Hematopoietic multipotent progenitor cell (in vitro differentiated cells): ENCODE measurements around the gene ISX. TPM values are rescaled to one million over a fixed set of nuclear protein-coding genes. Genes with fewer than 3 reads are reported as not detected.

ENCODE experiments used
- DNase-seq, 3 donors: peaks; one replicate each; pipeline ENCODE4 v3.0.0-alpha.2; 2011 to 2015; ENCODE audit warnings: low read depth in 2 of 3, low spot score in 2 of 3
- total RNA-seq: library from RNA; depleted of rRNA; stranded (reverse); fragments of >200 nt; gene quantifications from one replicate; pipeline ENCODE4 v1.2.3, GENCODE V29; 2012

Gene ISX
- total RNA-seq, 1 donor, result not detected

DNA sequence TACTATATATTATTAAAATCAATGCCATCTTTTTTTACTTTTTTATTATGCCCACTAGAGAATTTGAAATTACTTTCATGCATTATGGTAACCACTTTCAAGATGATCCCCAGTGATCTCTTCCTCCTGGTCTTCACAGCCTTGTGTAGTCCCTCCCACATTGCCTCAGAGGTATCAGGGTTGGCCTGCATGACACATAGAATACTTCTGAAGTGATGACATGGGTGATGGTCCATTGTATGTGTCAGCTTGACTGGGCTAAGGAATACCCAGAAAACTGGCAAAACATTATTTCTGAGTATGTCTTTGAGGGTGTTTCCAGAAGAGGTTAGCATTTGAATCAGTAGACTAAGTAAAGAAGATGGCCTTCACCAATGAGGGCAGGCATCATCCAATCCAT, 14.2 kb upstream of the ISX start:
- no peak for DNase-seq

DNA sequence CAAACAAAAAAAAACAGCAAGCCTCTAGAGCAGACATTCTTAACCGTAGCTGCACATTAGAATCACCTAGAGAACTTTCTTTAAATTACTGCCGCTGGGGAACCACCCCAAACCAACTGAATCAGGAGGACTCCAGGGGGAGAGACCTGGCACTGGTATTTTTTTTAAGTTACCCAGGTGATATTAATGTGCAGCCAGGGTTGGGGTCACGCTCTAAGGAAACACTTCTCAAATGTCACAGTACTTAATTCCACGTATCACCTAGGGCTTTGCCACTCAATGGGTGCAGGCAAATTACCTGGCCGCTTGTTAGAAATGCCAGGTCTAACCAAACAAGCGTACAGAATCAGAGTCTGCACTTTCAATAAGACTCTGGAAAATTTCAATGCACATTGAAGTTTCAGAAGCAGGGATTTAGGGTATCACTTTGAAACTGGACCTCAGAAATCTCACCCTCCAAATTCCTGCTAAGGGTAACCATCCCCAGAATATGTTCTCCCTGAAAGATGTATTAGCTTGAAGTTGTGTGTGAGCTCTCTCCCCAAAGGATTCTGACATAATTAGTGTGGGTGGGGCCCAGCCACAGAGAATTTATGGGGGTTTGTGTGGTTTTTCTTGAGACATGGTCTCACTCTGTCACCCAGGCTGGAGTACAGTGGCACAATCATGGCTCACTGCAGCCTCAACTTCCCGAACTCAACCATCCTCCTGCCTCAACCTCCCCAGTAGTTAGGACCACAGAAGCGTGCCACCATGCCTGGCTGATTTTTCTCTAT, 12.7 kb upstream of the ISX start:
- DNase-seq, result no peak

DNA sequence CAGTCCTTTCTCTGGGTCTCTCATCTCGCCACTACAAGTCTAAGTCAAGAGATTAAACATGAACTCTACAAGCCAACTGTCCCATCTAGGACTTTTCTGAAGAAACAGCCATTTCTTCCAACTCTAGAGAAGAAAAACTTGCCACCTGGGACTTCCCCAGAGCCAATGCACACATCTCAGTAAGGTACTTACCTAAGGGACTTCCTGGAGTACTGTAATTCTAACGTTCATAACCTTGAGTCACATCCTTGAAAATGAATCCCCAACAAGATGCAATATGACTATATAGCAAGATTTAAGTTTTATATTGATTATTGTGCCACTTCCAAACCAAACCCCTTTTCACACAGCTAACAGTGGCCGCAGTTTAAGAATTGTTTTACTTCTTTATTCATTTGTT, 11.9 kb upstream of the ISX start:
- no peak for DNase-seq

DNA sequence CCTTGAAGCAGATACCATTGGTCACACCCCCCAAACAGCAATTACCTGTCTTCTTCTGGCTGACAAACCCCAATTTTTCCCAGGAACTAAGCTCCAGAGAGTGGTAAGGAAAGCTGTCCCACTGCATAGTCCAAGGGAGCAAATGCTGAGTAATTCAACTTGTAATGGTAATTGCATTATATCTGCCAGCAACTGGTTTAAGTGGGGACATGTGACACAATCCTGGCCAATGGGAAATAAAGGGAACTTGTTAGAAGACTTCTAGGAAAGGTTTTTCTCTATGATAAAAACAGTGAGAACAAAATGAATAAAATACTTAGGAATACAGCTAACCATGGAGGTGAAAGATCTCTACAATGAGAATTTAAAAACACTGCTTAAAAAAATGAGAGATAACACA, 9.5 kb upstream of the ISX start:
- DNase-seq, result no peak

DNA sequence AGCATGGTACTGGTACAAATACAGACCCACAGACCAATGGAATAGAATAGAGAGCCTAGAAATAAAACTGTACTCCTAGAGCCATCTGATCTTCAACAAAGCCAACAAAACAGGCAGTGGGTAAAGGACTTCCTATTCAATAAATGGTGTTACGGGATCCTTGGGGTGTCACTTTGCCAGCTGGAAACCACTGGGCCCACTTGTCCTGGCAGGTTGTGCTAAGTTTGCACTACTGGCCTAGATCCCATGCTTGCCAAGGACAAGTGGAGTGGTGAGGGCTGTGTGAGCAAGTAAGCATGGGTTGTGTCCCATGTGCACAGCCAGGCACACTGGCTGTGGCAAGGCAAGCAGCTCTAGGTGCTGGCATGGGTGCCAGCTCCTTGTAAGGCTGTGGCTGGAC, 8.8 kb upstream of the ISX start:
- DNase-seq, result no peak

DNA sequence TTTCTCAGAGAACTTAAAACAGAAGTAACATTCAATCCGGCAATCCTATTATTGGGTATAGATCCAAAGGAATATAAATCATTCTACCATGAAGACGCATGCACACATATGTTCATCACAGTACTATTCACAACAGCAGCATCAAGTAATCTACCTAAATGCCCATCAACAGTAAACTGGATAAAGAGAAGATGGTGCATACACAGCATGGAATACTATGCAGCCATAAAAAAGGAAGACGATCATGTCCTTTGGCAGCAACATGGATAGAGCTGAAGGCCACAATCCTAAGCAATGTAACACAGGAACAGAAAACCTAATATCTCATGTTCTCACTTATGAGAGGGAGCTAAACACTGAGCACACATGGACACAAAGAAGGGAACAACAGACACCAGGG, 6.3 kb upstream of the ISX start:
- no peak for DNase-seq

DNA sequence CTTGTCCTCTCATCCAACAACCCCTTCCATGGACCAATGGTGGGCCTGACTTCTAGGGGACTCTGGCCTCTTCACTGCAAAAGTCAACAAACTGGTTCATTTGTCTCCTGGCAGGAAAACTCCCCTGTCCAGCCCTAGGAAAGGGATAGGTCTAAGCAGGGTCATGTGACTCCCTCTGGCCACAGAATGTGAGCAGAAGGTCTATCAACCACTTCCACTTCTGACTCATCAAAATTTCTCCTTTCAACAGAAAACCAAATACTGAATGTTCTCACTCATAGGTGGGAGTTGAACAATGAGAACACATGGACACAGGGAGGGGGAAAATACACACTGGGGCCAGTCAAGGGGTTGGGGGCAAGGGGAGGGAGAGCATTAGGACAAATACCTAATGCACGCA, 1.3 kb upstream of the ISX start:
- DNase-seq, result peak in 2 of 3 donors; percentile 0 to 15

DNA sequence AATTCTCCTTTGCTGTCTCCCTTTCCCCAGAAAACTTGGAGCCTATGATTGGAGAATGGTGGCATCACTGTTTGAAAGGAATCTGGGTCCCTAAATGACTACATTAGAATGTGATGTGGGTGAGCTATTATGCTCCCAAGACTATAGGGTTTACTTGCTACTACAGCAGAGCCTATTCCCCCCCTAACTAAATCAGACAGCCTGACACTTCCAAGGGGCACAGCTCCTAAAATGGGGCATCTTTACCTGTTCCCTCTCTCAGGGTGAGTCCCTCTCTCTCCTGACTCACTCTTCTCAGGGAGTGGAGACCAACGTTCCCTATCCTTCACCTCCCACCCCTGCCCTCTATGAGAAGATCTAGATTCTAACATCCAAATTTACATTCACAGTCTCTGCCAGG, 775 bp upstream of the ISX start:
- DNase-seq, result no peak

DNA sequence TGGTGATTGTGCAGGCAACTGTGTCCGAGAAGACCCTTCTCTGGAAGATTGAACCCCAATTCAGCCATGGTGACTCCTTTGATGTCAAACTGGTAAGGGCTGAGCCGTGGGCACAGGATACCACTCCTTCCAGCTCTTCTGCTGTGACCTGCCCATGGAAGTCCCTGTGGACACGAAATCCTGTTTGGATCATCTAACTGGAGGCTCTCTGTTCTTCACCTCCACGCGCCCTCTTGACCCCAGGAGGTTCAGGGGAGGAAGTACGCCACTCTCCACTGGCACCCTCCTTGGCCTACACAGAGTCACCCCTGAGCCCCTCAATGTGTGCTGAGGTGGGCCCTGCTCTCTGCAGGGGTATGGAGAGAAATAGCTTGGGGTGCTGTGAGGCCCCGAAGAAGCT, 810 bp downstream of the ISX start:
- no peak for DNase-seq

DNA sequence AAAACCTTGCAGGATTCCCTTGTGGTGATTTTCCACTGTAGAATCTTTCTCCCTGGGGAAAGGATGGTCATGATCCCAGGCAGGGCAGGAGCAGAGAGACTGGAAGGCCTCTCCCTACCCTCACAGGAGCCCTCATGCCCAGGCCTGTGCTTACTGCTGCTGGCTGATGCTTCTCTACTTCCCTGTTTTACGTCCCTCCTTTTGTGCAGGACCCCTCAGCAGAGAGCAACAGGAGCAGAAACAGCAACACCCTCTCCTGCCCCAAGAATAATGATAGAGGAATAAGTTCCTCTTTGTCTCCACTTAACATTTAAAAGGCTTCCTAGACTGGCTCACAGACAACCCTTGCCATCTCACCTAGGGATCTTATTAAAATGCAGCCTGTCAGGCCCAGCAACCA, 3.6 kb downstream of the ISX start:
- DNase-seq, result no peak

DNA sequence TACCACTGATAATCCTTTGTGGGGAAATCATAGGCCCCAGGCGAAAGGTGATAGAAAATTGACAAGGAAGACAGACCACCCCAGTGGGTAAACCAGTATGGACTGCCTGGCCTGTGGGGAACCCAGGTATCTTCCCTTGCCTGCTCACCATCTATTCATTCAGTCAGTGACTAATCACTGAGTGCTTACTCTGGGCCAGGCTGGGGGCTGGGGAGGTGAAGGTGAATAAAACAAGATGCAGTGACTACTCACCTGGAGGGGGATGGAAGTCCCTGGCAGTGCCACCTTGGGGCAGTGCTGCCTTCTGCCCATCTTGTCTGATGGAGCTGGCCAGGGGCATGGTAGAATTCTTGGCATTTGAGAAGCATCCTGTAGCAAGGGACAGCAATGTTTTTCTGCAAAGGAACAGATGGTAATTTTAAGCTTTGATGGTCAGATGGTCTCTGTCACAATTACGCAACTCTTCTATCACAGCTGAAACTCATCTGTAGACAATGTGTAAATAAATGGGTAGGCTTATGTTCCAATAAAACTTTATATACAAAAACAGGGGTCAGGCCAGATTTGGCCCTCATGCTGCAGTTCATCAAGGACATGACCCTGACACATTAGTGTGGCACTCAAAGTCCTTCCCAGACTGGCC, 4.6 kb downstream of the ISX start:
- DNase-seq, result no peak

DNA sequence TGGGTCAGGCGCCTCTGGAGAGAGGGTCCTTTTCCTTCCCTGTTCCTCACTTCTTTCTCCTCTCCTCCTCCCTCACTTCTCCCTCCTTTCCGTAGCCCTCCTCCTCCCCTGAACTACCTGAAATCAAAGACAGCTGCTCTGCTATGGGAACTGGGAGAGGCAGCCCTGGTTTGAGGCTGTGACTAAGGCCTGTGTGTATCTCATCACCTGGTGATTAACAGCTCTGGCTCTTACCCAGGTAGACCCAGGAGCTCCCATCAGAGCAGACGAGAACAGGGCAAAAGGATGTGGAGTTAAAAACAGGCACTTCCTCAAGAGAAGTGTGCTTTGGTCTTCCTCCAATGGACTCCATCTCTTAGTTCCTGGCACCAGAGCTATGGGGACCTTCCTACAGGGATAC, 5.8 kb downstream of the ISX start:
- no peak for DNase-seq

DNA sequence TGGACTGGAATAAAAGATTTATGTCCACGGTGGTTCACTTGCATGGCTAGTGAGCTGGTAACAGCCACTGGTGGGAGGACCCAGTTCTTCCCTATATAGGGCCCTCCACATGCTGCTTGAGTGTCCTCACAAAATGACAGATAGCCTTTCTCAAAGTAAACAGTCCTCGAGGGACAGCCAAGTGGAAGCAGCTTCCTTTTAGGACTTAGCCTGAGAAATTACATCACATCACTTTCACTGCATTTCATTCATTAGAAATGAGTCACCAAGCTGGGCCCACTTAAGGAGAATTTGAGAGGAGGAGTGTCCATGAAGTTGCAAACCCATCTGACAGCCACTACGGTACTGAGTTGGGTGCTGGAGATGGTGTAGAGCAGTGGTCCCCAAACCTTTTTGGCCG, 7.0 kb downstream of the ISX start:
- no peak for DNase-seq

DNA sequence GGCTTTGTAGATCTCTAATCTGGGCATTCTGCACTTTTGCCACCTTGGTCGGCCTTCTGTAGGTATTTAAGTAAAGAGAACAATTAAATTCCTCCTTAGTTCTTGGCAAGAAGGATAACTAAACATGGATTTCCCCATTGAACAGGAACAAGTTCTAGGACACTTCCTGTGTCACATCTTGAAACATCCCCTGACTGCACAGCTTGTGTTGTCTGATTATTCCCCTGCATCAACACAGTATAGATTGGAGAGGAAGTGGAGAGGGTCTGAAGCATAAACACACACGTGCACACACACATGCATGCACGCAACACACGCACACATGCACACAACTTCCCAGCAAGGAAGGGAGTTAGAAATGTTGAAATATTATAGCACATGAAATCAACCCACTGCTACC, 8.6 kb downstream of the ISX start:
- DNase-seq, result no peak

DNA sequence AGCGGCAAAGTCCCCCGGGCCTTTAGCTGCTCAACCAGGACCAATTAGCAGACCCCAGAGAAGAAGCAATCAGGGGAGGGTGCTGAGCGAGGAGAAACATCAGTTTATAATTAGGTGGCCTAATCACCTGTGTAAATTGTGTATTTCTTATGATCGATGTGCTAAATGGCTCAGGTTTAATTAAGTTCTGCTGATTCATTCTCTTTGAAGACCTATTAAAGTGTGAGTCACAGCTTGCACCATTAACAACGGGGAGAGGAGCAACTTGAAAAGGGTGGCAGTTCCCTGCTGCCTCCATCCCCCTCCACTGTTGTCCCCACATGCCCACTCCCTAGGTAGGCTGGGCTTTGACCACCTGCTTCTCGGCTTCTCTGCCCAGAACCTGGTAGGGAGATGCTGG, 10.7 kb downstream of the ISX start:
- DNase-seq, result no peak

DNA sequence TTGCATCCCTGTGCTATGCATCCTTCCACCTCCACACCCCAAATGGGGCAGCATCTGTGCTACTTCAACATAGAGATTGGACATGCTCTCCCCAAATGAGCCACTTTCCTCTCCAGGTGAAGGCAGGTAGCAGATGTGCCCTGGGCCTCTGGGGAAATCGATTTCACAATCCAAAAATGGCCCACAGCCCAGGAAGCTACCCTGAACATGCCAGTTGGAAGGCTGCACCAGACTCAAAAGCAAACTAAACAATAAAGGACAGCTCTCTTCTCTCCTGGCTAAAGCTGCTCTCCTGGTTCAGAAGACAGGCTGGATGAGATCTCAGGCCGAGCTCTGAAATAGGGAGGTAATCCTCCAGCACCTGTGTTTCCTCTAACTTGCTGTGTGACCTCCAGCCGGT, 19.7 kb downstream of the ISX start:
- DNase-seq, result no peak

DNA sequence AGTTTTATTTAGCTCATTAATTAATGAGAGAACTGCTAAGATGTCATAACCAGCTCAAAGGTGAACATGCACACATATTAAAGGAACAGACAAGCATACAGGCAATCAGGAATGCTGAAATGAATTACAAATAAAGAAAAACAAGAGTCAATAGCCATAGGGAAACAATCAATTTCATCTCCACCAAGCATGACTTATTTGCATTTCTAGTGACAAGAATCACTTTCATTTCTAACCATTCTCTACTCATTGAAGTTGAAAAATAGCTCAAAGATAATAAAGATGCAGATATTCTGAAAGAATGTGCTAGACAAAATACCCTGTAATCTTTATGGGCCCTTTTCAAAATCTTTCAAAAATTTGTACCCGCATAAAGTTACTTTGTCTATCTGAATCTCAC, 23.2 kb downstream of the ISX start:
- no peak for DNase-seq

DNA sequence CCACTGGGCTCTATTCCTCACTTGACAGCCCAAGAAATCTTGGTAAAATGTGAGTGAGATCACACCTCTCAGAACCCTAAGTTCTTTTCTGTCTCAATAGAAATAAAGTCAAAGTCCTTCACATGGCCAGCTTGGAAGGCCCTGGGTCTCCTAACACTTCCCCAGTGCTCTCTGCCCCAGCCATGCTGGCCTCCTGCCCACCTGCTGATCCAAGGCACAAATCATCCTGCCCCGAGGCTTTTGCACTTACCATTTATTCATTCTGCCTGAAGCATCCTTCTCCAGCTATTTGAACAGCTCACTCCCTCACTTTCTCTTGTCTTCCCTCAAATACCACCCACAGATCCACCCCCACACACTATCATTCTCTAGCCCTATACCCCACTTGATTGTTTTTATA, 26.4 kb downstream of the ISX start:
- no peak for DNase-seq

DNA sequence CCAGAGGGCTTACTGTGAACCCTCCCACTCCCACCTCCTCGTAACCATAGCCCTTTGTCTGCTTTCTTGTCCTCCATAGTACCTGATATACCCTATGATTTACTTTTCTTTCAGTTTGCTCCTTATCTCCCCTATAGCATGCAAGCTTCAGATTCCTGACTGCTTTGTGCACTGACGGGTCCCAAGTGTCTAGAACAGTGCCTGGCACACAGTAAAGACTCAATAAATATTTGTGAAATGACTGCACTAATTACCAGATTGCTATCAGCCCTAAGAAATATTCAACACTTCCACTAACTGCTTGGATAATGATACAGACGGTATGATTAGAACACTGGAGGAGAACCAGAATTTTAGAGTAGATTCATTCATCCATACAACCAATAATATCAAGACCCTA, 33.0 kb downstream of the ISX start:
- DNase-seq, result no peak

DNA sequence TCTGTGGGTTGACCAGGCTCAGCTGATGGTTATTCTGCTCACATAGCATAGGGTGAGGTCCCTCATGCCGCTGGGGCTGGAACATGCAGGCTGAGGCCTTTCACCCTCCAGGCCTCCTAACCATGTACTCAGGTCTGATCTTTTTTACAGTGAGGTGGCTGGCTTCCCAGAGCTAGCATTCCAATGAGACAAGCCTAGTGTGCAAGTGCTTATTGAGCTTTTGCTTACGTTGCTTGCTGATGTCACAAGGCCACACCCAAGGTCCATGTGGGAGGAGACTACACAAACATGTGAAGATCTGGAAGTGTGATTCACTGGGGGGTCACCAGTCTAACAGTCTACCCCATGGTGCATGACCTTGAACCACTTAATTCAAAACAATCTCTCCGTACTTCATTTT, 33.9 kb downstream of the ISX start:
- no peak for DNase-seq

DNA sequence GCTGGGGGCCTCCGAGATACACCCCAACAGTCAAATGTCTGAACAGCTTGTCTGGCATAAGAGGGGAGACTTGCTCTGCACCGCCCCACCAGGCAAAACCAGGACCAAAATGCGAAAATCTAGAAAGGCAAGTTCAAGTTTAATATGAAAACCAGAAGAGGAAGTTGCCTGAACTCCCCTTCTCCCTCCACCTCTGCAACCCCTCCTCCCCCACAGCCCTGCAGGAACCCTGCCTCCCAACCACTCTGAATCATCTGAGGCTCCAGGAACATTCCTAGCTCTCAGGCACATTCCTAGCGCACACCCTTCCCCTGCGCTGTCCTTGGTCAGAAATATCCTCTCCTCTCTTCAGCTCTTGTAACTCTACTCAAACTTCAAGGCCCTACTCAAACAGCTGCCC, 36.7 kb downstream of the ISX start:
- DNase-seq, result peak in 1 of 3 donors; percentile 13

DNA sequence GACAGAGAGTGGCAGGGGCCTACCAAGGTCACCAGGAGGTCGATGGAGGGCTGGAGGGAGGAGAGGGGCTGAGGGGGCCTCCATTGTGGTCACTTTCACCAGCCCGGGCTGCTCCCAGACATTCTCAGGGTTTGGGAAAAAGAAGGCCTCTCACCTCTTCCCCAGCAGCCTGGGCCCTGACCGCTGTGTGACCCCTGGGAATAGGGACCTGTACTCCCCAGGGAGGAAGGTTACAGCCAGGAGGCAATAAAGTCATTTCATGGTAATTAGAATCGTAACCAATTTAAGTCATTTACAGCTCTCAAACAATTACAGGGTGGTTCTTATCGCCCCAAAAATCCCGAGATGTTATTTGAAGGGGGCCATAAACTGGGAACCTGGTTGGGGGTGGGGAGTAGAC, 37.8 kb downstream of the ISX start:
- DNase-seq, result no peak

DNA sequence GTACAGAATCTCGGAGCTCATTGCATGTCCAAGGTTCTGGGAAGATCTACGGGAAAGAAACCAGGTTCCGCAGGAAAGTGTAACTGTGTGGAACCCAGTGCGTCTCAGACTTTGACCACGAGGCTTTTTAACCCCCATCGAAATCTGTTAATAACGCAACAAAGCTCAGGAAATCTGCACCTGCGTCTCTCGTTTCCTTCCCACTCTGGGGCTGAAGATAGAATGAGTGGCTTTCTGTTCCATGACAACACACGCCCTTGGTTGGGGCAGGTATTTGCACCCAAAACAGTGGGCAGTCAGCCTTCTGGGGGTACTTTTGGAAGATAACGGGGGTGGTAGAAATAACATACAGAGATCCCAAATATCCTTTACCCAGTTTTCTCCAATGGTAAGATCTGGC, 38.5 kb downstream of the ISX start:
- DNase-seq, result no peak
